NCI-H146 treated with DMSO at 0.1 percent for 48 hours (cell line): ENCODE results near the gene PRAMEF20.

Source experiments
- DNase-seq: peaks from one replicate; lab custom pipeline; 2025; ENCODE audit not compliant: unreplicated experiment; lab: John Stamatoyannopoulos, UW

Gene PRAMEF20

GRCh38 chr1:13461977-13462376 is 51.7 kb downstream of the PRAMEF20 start:
- no peak for DNase-seq

- DNase-seq, result no peak
Measured at GRCh38 chr1:13462682-13463081, 52.4 kb downstream of the PRAMEF20 start.

GRCh38 chr1:13465515-13465914 is 55.3 kb downstream of the PRAMEF20 start:
- no peak for DNase-seq

- DNase-seq, result no peak
Measured at GRCh38 chr1:13469343-13469742, 59.1 kb downstream of the PRAMEF20 start.
